Duodenal mucosa (tissue), 2 donors: Measurements from ENCODE around the gene TXNDC8.
A peak's percentile ranks its signal among the peaks of the same experiment; 100 is the strongest.

Source experiments
- H3K27ac ChIP-seq: one replicate; pipeline ENCODE4 v1.7.0; 2013; ENCODE audit warnings: low read depth, low read length
- H3K27me3 ChIP-seq, 2 donors: one replicate each; pipeline ENCODE4 v1.7.0; 2013; ENCODE audit warnings: low read length in 2 of 2, control low read depth in 1 of 2; ENCODE audit not compliant: insufficient read depth in 2 of 2, control insufficient read depth in 1 of 2
- H3K36me3 ChIP-seq, 2 donors: one replicate each; pipeline ENCODE4 v1.7.0; 2013; ENCODE audit warnings: low read length in 2 of 2, control low read depth in 1 of 2; ENCODE audit not compliant: insufficient read depth in 2 of 2, control insufficient read depth in 1 of 2
- H3K4me1 ChIP-seq, 2 donors: one replicate each; pipeline ENCODE4 v1.7.0; 2013; ENCODE audit warnings: low read length in 2 of 2, control low read depth in 1 of 2; ENCODE audit not compliant: insufficient read depth in 2 of 2, control insufficient read depth in 1 of 2
- H3K4me3 ChIP-seq, 2 donors: one replicate each; pipeline ENCODE4 v1.7.0; 2013; ENCODE audit warnings: low read length in 2 of 2, low read depth in 1 of 2
- H3K9ac ChIP-seq, 2 donors: one replicate each; pipeline ENCODE4 v1.7.0; 2013; ENCODE audit warnings: low read length in 2 of 2, low read depth in 1 of 2
- H3K9me3 ChIP-seq, 2 donors: one replicate each; pipeline ENCODE4 v1.7.0; 2013; ENCODE audit warnings: low read length in 2 of 2, control low read depth in 1 of 2; ENCODE audit not compliant: control insufficient read depth in 1 of 2

The TXNDC8 gene

DNA sequence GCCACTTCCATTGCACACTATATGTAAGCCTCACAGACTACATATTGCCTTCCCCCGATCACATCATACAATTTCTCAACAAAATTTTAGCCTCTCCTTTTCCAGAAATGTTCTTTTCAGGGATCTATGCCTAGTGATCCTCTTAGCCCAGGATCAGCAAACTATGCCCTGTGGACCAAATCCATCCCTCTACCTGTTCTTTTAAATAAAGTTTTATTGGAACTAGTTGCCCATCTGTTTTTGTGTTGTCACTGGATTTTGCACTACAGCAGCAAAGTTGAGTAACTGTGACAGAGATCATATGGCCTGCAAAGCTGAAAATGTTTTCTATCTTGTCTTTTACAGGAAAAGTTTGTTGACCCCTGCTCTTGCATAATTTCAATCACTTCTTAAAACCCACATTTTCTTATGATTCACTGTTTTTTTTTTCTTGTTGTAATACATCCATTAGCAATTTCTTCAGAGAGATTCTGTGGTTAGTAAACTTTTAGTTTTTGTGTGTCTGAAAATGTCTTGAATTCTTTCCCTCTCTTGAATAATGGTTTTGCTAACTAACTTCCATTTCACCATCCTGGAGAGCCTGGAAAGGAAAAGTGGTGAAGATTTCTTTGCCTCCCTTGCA is 7.1 kb downstream of the TXNDC8 start:
- Histone ChIP-seq H3K4me1 (no peaks in the 10 kb centered on the region), H3K36me3 (no peaks in the 10 kb centered on the region), H3K9me3 (no peaks in the 10 kb centered on the region), H3K4me3 (no peak overlapping the region), H3K27me3 (no peaks in the 10 kb centered on the region), H3K9ac (no peak overlapping the region), H3K27ac (no peak overlapping the region)

GRCh38 chr9:110329639-110330230 is 7.9 kb downstream of the TXNDC8 start:
- H3K9ac ChIP-seq: no peak overlapping the region
- no peaks in the 10 kb centered on the region for H3K27me3 ChIP-seq
- H3K4me3 ChIP-seq: no peak overlapping the region
- no peak overlapping the region for H3K27ac ChIP-seq
- no peaks in the 10 kb centered on the region for H3K4me1 ChIP-seq
- no peaks in the 10 kb centered on the region for H3K36me3 ChIP-seq
- no peaks in the 10 kb centered on the region for H3K9me3 ChIP-seq

DNA sequence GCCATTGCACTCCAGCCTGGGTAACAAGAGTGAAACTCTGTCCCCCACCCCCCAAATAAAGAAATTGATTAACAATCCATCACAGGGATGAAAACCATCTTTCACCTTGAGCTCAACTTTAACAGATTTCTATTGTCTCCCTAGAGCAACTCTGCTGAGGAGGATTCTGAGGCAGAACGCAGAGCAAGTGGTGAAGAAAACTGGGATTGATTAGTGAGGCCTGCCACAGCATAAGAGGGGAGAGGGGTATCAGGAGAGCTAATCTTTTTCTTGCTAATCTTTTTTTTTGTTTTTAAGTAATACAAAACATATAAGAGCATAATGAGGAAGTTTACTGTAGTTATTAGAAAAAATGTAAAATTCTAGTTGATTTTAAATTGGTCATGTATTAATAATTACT is 8.9 kb downstream of the TXNDC8 start:
- H3K27ac ChIP-seq: no peak overlapping the region
- no peaks in the 10 kb centered on the region for H3K27me3 ChIP-seq
- H3K9ac ChIP-seq: no peak overlapping the region
- no peaks in the 10 kb centered on the region for H3K4me1 ChIP-seq
- no peak overlapping the region for H3K4me3 ChIP-seq
- H3K36me3 ChIP-seq: no peaks in the 10 kb centered on the region
- no peaks in the 10 kb centered on the region for H3K9me3 ChIP-seq

- no peaks in the 10 kb centered on the region for H3K27me3 ChIP-seq
- no peaks in the 10 kb centered on the region for H3K9me3 ChIP-seq
- H3K27ac ChIP-seq: no peak overlapping the region
- H3K4me3 ChIP-seq: no peak overlapping the region
- H3K4me1 ChIP-seq: no peaks in the 10 kb centered on the region
- no peaks in the 10 kb centered on the region for H3K36me3 ChIP-seq
- no peak overlapping the region for H3K9ac ChIP-seq
Measured at GRCh38 chr9:110327716-110328115, 9.9 kb downstream of the TXNDC8 start.

- H3K9ac ChIP-seq: no peak overlapping the region
Measured at GRCh38 chr9:110323818-110324217, 13.8 kb downstream of the TXNDC8 start.

GRCh38 chr9:110320651-110321445 is 16.8 kb downstream of the TXNDC8 start:
- H3K27me3 ChIP-seq: no peaks in the 10 kb centered on the region
- H3K9me3 ChIP-seq: no peaks in the 10 kb centered on the region
- no peak overlapping the region for H3K4me3 ChIP-seq
- no peak overlapping the region for H3K9ac ChIP-seq
- no peaks in the 10 kb centered on the region for H3K36me3 ChIP-seq
- no peak overlapping the region for H3K27ac ChIP-seq
- H3K4me1 ChIP-seq: peaks cover 0 to 10% of the 10 kb centered on the region in 2 donors

More at GRCh38 chr9:110323818-110324217, 13.8 kb downstream of the TXNDC8 start:
- Histone ChIP-seq H3K27ac (no peak overlapping the region), H3K4me3 (no peak overlapping the region), H3K27me3 (no peaks in the 10 kb centered on the region), H3K9me3 (no peaks in the 10 kb centered on the region), H3K4me1 (no peaks in the 10 kb centered on the region), H3K36me3 (no peaks in the 10 kb centered on the region)

- Histone ChIP-seq H3K27ac (no peak overlapping the region), H3K27me3 (no peaks in the 10 kb centered on the region), H3K4me3 (no peak overlapping the region), H3K4me1 (peaks cover 0 to 10% of the 10 kb centered on the region in 2 donors), H3K9me3 (no peaks in the 10 kb centered on the region), H3K9ac (no peak overlapping the region), H3K36me3 (no peaks in the 10 kb centered on the region)
Measured at GRCh38 chr9:110319781-110320492, 17.7 kb downstream of the TXNDC8 start.

- H3K9ac ChIP-seq: no peak overlapping the region
- peaks cover 0 to 10% of the 10 kb centered on the region in 2 donors for H3K4me1 ChIP-seq
- no peak overlapping the region for H3K4me3 ChIP-seq
- no peaks in the 10 kb centered on the region for H3K36me3 ChIP-seq
- H3K9me3 ChIP-seq: no peaks in the 10 kb centered on the region
- no peak overlapping the region for H3K27ac ChIP-seq
- no peaks in the 10 kb centered on the region for H3K27me3 ChIP-seq
Measured at GRCh38 chr9:110317911-110318310, 19.8 kb downstream of the TXNDC8 start.

GRCh38 chr9:110316261-110317075 is 21.2 kb downstream of the TXNDC8 start:
- H3K27ac ChIP-seq: no peak overlapping the region
- peak overlapping the region; percentile 34 to 43 for H3K4me3 ChIP-seq
- no peaks in the 10 kb centered on the region for H3K9me3 ChIP-seq
- H3K27me3 ChIP-seq: no peaks in the 10 kb centered on the region
- no peak overlapping the region for H3K9ac ChIP-seq
- H3K4me1 ChIP-seq: peaks cover 0 to 10% of the 10 kb centered on the region in 2 donors
- H3K36me3 ChIP-seq: no peaks in the 10 kb centered on the region
